CD4-positive, alpha-beta T cell treated with Interleukin-1 beta for 1 hour (primary cell): ENCODE data around the gene UBL4B.
A peak's percentile ranks its signal among the peaks of the same experiment; 100 is the strongest.

Experiments used
- DNase-seq, 2 donors: peaks; one replicate each; pipeline ENCODE4 v3.0.0-alpha.2; 2020 to 2022

The UBL4B gene

GRCh38 chr1:110085671-110086070 lies 26.6 kb upstream of the UBL4B start:
- DNase-seq, result no peak

GRCh38 chr1:110086961-110087360 lies 25.3 kb upstream of the UBL4B start:
- DNase-seq, result no peak

GRCh38 chr1:110087812-110088738 lies 24.2 kb upstream of the UBL4B start:
- DNase-seq, result peak; percentile 32 to 46

GRCh38 chr1:110088739-110089316 lies 23.4 kb upstream of the UBL4B start:
- DNase-seq, result no peak

- DNase-seq, result no peak
These were observed 22.5 kb upstream of the UBL4B start for GRCh38 chr1:110089561-110090275.

- DNase-seq, result no peak
These were observed 20.9 kb upstream of the UBL4B start for GRCh38 chr1:110091381-110091780.

GRCh38 chr1:110091791-110092190 lies 20.5 kb upstream of the UBL4B start:
- DNase-seq, result no peak

GRCh38 chr1:110092991-110093390 lies 19.3 kb upstream of the UBL4B start:
- DNase-seq, result no peak

- no peak for DNase-seq
These were observed 17.1 kb upstream of the UBL4B start for GRCh38 chr1:110094931-110095654.

GRCh38 chr1:110097507-110098221 lies 14.6 kb upstream of the UBL4B start:
- no peak for DNase-seq

GRCh38 chr1:110098222-110099026 lies 13.8 kb upstream of the UBL4B start:
- no peak for DNase-seq

- no peak for DNase-seq
These were observed 11.9 kb upstream of the UBL4B start for GRCh38 chr1:110100335-110100734.

- no peak for DNase-seq
These were observed 10.2 kb upstream of the UBL4B start for GRCh38 chr1:110102081-110102480.

GRCh38 chr1:110106013-110106941 lies 6.0 kb upstream of the UBL4B start:
- DNase-seq, result peak; percentile 60 to 62

- DNase-seq, result no peak
These were observed 4.3 kb upstream of the UBL4B start for GRCh38 chr1:110107867-110108469.

GRCh38 chr1:110111081-110111480 lies 1.2 kb upstream of the UBL4B start:
- DNase-seq, result no peak

GRCh38 chr1:110112656-110113055 lies 413 bp downstream of the UBL4B start:
- DNase-seq, result no peak

GRCh38 chr1:110113551-110113950 lies 1.3 kb downstream of the UBL4B start:
- DNase-seq, result no peak

- DNase-seq, result no peak
These were observed 1.9 kb downstream of the UBL4B start for GRCh38 chr1:110114173-110114572.

- DNase-seq, result no peak
These were observed 2.5 kb downstream of the UBL4B start for GRCh38 chr1:110114784-110115183.
